ENCODE data around the gene BLOC1S3.

BLOC1S3 gene
- total RNA-seq = 7.2 to 18.1 (median 11.2) reads per million in 3 experiments

GRCh38 chr19:45178262-45179071 is at the start of gene BLOC1S3:
Gene BLOC1S3 (plus strand): TSS chr19:45178784. CDS start chr19:45179297, 513 bp downstream.
- DNase-seq = peak; percentile 100

- no peak for DNase-seq
Observed at GRCh38 chr19:45128806-45129205, 49.8 kb upstream of the BLOC1S3 start.

- no peak for DNase-seq
Observed at GRCh38 chr19:45130236-45130635, 48.3 kb upstream of the BLOC1S3 start.

- DNase-seq = no peak
Observed at GRCh38 chr19:45130888-45131615, 47.5 kb upstream of the BLOC1S3 start.

- DNase-seq = no peak
Observed at GRCh38 chr19:45133661-45134060, 44.9 kb upstream of the BLOC1S3 start.

GRCh38 chr19:45135176-45135885 is 43.3 kb upstream of the BLOC1S3 start:
- no peak for DNase-seq

GRCh38 chr19:45136507-45137178 is 41.9 kb upstream of the BLOC1S3 start:
- DNase-seq = no peak

- no peak for DNase-seq
Observed at GRCh38 chr19:45137179-45137761, 41.3 kb upstream of the BLOC1S3 start.

GRCh38 chr19:45138303-45138751 is 40.3 kb upstream of the BLOC1S3 start:
- DNase-seq = no peak

- no peak for DNase-seq
Observed at GRCh38 chr19:45139286-45140143, 39.1 kb upstream of the BLOC1S3 start.

GRCh38 chr19:45140144-45140503 is 38.5 kb upstream of the BLOC1S3 start:
- no peak for DNase-seq

- DNase-seq = no peak
Observed at GRCh38 chr19:45140533-45140932, 38.1 kb upstream of the BLOC1S3 start.

- no peak for DNase-seq
Observed at GRCh38 chr19:45141203-45141900, 37.2 kb upstream of the BLOC1S3 start.

GRCh38 chr19:45142016-45142725 is 36.4 kb upstream of the BLOC1S3 start:
- no peak for DNase-seq

- no peak for DNase-seq
Observed at GRCh38 chr19:45142726-45143110, 35.9 kb upstream of the BLOC1S3 start.

GRCh38 chr19:45144431-45145269 is 33.9 kb upstream of the BLOC1S3 start:
- DNase-seq = no peak

- no peak for DNase-seq
Observed at GRCh38 chr19:45145270-45146189, 33.1 kb upstream of the BLOC1S3 start.

- no peak for DNase-seq
Observed at GRCh38 chr19:45146251-45146650, 32.3 kb upstream of the BLOC1S3 start.
